Hepatocyte (in vitro differentiated cells): Measurements from ENCODE around the gene POU2AF1.

Experiments used
- EZH2 ChIP-seq: fragments of 200-600 bp; sonication (generic); IDR thresholded peaks from 2 replicates; pipeline ENCODE4 v1.6.1; 2016; ENCODE audit warnings: antibody characterized with exemption, mild to moderate bottlenecking, borderline replicate concordance
- TF ChIP-seq, protein P1 (sequence below): fragments of 200-600 bp; sonication (generic); IDR thresholded peaks from 2 replicates; pipeline ENCODE4 v1.5.1; 2016; ENCODE audit warnings: antibody characterized with exemption, mild to moderate bottlenecking; ENCODE audit not compliant: poor library complexity

DNA sequence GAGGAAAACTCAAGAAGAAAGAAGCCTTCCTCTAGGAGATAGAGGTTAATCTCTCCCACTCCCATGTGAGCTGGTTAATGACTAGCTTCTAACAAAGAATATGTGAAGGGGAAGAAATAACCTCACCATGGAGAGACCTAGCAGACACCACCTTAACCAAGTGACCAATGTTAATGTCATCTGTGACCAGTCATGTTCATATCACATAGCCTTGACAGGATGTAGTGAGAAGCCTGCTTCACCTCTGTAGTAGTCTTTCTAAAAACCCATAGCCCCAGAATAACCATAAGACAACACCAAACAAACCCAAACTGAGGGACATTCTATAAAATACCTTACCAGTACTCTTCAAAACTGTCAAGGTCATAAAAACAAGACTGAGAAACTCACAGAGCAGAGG is 21.5 kb upstream of the POU2AF1 start:
- TF ChIP-seq, protein P1, sequence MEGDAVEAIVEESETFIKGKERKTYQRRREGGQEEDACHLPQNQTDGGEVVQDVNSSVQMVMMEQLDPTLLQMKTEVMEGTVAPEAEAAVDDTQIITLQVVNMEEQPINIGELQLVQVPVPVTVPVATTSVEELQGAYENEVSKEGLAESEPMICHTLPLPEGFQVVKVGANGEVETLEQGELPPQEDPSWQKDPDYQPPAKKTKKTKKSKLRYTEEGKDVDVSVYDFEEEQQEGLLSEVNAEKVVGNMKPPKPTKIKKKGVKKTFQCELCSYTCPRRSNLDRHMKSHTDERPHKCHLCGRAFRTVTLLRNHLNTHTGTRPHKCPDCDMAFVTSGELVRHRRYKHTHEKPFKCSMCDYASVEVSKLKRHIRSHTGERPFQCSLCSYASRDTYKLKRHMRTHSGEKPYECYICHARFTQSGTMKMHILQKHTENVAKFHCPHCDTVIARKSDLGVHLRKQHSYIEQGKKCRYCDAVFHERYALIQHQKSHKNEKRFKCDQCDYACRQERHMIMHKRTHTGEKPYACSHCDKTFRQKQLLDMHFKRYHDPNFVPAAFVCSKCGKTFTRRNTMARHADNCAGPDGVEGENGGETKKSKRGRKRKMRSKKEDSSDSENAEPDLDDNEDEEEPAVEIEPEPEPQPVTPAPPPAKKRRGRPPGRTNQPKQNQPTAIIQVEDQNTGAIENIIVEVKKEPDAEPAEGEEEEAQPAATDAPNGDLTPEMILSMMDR: no peak
- TF ChIP-seq EZH2: no peak
